ENCODE measurements around the gene GAGE10.

The GAGE10 gene

DNA sequence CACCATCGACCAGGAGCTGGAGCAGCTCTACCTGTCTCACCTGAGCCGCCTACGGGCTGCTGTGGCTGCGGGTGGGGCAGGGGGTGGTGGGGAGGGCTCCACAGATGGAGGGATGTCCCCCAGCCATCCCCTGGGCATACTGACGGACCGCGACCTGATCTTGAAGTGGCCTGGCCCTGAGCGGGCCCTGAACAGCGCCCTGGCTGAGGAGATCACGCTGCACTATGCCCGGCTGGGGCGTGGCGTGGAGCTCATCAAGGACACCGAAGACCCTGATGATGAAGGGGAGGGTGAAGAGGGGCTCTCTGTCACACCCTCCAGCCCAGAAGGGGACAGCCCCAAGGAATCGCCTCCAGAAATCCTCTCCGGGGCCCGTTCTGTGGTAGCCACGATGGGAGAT, 17.3 kb upstream of the GAGE10 start:
- no peak for TF ChIP-seq TAF1 (IDR thresholded peaks at IDR 0.05; ENCODE audit: low read depth)
- TF ChIP-seq TCF12 (IDR thresholded peaks at IDR 0.05; ENCODE audit: low read depth): no peak
- TF ChIP-seq NFIC (IDR thresholded peaks at IDR 0.05): no peak
- TF ChIP-seq EGR1 (IDR thresholded peaks at IDR 0.05): no peak
- no peak for TF ChIP-seq EP300 (IDR thresholded peaks at IDR 0.05; ENCODE audit: borderline replicate concordance)
- no peak for TF ChIP-seq MAX (IDR thresholded peaks at IDR 0.05)
- TF ChIP-seq RAD21 (IDR thresholded peaks at IDR 0.05; ENCODE audit: low read depth): no peak
- no peak for TF ChIP-seq CEBPB (IDR thresholded peaks at IDR 0.05)

GRCh38 chrX:49286581-49286980, 16.9 kb upstream of the GAGE10 start:
- TF ChIP-seq TAF1 (IDR thresholded peaks at IDR 0.05; ENCODE audit: low read depth): no peak
- no peak for TF ChIP-seq EP300 (IDR thresholded peaks at IDR 0.05; ENCODE audit: borderline replicate concordance)
- no peak for TF ChIP-seq MAX (IDR thresholded peaks at IDR 0.05)
- TF ChIP-seq, protein P1, sequence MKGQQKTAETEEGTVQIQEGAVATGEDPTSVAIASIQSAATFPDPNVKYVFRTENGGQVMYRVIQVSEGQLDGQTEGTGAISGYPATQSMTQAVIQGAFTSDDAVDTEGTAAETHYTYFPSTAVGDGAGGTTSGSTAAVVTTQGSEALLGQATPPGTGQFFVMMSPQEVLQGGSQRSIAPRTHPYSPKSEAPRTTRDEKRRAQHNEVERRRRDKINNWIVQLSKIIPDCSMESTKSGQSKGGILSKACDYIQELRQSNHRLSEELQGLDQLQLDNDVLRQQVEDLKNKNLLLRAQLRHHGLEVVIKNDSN (IDR thresholded peaks at IDR 0.05): no peak
- no peak for TF ChIP-seq RAD21 (IDR thresholded peaks at IDR 0.05; ENCODE audit: low read depth)
- no peak for TF ChIP-seq YY1 (IDR thresholded peaks at IDR 0.05; ENCODE audit: low read depth)

GRCh38 chrX:49287665-49288064, 15.8 kb upstream of the GAGE10 start:
- no peak for TF ChIP-seq NFIC (IDR thresholded peaks at IDR 0.05)
- TF ChIP-seq RAD21 (IDR thresholded peaks at IDR 0.05; ENCODE audit: low read depth): no peak
- TF ChIP-seq FOXM1 (IDR thresholded peaks at IDR 0.05; ENCODE audit: borderline replicate concordance, low read depth): no peak
- TF ChIP-seq, protein P1 (IDR thresholded peaks at IDR 0.05): no peak
- TF ChIP-seq EP300 (IDR thresholded peaks at IDR 0.05; ENCODE audit: borderline replicate concordance): no peak

GRCh38 chrX:49290215-49290614, 13.2 kb upstream of the GAGE10 start:
- no peak for TF ChIP-seq ZBTB7A (IDR thresholded peaks at IDR 0.05; ENCODE audit: low read depth)
- TF ChIP-seq, protein P1 (IDR thresholded peaks at IDR 0.05): no peak
- TF ChIP-seq RAD21 (IDR thresholded peaks at IDR 0.05; ENCODE audit: low read depth): no peak
- TF ChIP-seq TCF12 (IDR thresholded peaks at IDR 0.05; ENCODE audit: low read depth): no peak
- no peak for TF ChIP-seq TEAD4 (IDR thresholded peaks at IDR 0.05)
- TF ChIP-seq MAX (IDR thresholded peaks at IDR 0.05): no peak
- no peak for TF ChIP-seq EGR1 (IDR thresholded peaks at IDR 0.05)

DNA sequence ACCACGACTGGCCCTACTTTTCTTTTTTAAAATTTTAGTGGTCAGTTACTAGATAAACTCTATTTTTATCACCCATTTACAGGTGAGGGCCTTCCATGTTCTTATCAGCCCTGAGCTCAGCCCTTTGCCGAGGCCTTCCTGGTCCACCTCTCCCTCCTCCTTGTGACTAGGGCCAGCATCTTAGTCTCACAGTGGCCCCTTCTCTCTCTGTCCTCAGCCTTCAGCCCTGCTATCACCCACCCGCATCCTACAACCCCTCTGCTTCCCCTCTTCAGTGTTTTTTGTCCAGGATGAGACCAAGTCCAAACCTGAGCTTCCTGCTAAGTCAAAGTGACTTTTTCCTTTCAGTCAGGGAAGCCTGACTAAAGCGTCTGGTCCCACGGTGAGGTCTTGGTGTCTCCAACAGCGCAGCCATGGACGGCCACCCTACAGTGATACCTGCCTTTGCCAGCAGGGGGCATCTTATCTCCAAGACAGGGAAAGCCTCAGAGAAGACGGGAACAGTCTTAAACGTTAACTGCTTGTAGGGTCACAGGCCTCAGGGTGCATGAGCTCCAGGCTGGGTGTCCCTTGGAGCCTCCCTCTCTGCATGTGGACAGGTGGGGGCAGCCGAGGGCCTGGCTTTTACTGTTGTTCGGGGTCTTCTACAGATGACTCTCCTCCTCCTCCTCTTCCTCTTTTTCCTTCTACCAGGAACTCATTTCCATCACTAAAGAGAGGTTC, 11.7 kb upstream of the GAGE10 start:
- no peak for TF ChIP-seq TEAD4 (IDR thresholded peaks at IDR 0.05)
- no peak for TF ChIP-seq EGR1 (IDR thresholded peaks at IDR 0.05)
- peak; percentile 71 for TF ChIP-seq RAD21 (IDR thresholded peaks at IDR 0.05; ENCODE audit: low read depth)

DNA sequence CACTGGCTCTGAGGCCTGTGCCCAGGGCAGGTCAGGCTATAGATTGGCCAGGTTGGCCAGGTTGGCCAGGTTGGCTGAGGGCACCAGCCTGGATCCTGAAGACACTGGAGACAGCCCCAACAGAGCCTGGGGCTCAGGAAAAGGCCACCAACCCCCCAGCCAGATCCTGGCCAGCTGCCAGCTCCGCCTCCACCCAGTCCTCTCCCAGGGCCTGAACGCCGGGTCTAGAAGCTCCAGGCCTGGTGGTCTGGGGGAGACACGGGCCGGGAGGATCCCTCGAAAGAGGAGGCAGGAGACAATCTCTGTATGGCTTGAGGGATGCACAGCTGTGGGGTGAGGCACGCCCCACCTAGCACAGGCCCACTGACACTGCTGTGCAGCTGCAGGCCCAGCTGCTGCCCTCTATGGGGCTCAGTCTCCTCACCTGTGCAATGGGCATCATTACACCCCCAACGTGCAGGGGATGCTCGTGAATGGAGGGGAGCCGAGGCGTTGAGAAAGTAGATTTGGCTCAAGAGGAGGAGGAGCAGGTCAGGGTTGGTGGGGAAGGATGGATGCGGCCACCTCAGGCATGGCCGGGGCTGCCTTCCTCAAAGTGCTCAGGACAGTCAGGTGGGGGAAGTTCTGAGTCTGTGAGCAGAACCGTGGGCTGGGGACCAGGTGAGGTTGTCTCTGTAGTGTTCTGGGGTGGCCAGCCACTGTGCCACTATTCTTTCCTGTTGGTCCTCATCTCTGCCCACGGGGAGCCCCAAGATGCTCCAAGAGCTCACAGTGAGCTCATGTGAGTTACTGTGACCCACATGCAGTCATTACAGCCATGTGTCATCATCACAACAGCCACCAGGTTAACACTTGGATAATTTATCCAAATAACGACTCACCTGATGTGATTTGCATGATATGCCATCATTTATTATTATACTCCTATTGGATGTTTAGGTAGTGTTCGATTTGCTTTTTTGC, 10.8 kb upstream of the GAGE10 start:
- TF ChIP-seq FOXM1 (IDR thresholded peaks at IDR 0.05; ENCODE audit: borderline replicate concordance, low read depth) (no peak), TCF12 (IDR thresholded peaks at IDR 0.05; ENCODE audit: low read depth) (no peak), MAX (IDR thresholded peaks at IDR 0.05) (no peak), EP300 (IDR thresholded peaks at IDR 0.05; ENCODE audit: borderline replicate concordance) (no peak), ZBTB7A (IDR thresholded peaks at IDR 0.05; ENCODE audit: low read depth) (no peak)
- TF ChIP-seq, protein P2, sequence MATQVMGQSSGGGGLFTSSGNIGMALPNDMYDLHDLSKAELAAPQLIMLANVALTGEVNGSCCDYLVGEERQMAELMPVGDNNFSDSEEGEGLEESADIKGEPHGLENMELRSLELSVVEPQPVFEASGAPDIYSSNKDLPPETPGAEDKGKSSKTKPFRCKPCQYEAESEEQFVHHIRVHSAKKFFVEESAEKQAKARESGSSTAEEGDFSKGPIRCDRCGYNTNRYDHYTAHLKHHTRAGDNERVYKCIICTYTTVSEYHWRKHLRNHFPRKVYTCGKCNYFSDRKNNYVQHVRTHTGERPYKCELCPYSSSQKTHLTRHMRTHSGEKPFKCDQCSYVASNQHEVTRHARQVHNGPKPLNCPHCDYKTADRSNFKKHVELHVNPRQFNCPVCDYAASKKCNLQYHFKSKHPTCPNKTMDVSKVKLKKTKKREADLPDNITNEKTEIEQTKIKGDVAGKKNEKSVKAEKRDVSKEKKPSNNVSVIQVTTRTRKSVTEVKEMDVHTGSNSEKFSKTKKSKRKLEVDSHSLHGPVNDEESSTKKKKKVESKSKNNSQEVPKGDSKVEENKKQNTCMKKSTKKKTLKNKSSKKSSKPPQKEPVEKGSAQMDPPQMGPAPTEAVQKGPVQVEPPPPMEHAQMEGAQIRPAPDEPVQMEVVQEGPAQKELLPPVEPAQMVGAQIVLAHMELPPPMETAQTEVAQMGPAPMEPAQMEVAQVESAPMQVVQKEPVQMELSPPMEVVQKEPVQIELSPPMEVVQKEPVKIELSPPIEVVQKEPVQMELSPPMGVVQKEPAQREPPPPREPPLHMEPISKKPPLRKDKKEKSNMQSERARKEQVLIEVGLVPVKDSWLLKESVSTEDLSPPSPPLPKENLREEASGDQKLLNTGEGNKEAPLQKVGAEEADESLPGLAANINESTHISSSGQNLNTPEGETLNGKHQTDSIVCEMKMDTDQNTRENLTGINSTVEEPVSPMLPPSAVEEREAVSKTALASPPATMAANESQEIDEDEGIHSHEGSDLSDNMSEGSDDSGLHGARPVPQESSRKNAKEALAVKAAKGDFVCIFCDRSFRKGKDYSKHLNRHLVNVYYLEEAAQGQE (IDR thresholded peaks at IDR 0.05; ENCODE audit: low read depth): no peak

DNA sequence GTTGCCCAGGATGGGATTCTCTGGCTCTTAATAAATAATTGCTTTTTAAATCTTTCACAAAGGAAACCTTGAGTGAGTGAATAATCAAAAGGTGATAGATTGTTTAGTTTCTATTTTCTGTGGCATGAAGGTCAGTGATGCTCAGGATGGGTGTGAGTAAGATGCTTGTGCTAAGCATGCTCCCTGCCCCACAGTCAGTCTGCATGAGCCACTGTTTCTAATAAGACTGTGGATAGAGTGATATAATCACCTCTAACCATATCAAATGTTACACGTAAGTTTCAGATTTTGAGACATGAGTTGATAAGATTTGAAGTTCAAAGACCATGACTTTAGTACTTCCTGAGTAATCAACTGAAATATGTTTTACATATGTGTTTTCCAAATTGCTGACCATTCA, 2.7 kb upstream of the GAGE10 start:
- no peak for TF ChIP-seq EP300 (IDR thresholded peaks at IDR 0.05; ENCODE audit: borderline replicate concordance)
- TF ChIP-seq TAF1 (IDR thresholded peaks at IDR 0.05; ENCODE audit: low read depth): no peak
- no peak for TF ChIP-seq CEBPB (IDR thresholded peaks at IDR 0.05)
- TF ChIP-seq MAX (IDR thresholded peaks at IDR 0.05): no peak
- TF ChIP-seq YY1 (IDR thresholded peaks at IDR 0.05; ENCODE audit: low read depth): no peak
- TF ChIP-seq TEAD4 (IDR thresholded peaks at IDR 0.05): no peak
- TF ChIP-seq RAD21 (IDR thresholded peaks at IDR 0.05; ENCODE audit: low read depth): no peak
- no peak for TF ChIP-seq NFIC (IDR thresholded peaks at IDR 0.05)
- no peak for TF ChIP-seq CREB1 (IDR thresholded peaks at IDR 0.05; ENCODE audit: low read depth)
- TF ChIP-seq ZBTB7A (IDR thresholded peaks at IDR 0.05; ENCODE audit: low read depth): no peak
- TF ChIP-seq EGR1 (IDR thresholded peaks at IDR 0.05): no peak
- no peak for TF ChIP-seq TCF12 (IDR thresholded peaks at IDR 0.05; ENCODE audit: low read depth)
- no peak for TF ChIP-seq FOXM1 (IDR thresholded peaks at IDR 0.05; ENCODE audit: borderline replicate concordance, low read depth)
- TF ChIP-seq, protein P2 (IDR thresholded peaks at IDR 0.05; ENCODE audit: low read depth): no peak
